Sigmoid colon (tissue), 4 donors: ENCODE measurements around the gene TMEM156.

Source experiments
- CTCF ChIP-seq, 4 experiments: fragments of 450-650 bp in 3 of 4; fragments of 200-600 bp in 1 of 4; IDR thresholded peaks; one replicate each; pipeline ENCODE4 v1.5.1; 2016 to 2019; ENCODE audit warnings: antibody characterized with exemption in 4 of 4, mild to moderate bottlenecking in 3 of 4, moderate library complexity in 2 of 4
- EP300 ChIP-seq, 4 donors: sonication (generic); formaldehyde crosslinking; IDR thresholded peaks; one replicate each; pipeline ENCODE4 v1.6.1; 2017; ENCODE audit warnings: antibody characterized with exemption in 4 of 4
- POLR2A ChIP-seq, 2 donors: fragments of 450-650 bp; IDR thresholded peaks; one replicate each; pipeline ENCODE4 v1.6.1; 2016; ENCODE audit warnings: antibody characterized with exemption in 2 of 2, mild to moderate bottlenecking in 2 of 2, moderate library complexity in 2 of 2
- POLR2AphosphoS5 ChIP-seq, 4 donors: sonication (generic); formaldehyde crosslinking; IDR thresholded peaks; one replicate each; pipeline ENCODE4 v1.6.1; 2017; ENCODE audit warnings: antibody characterized with exemption in 4 of 4

- TF ChIP-seq CTCF (IDR thresholded peaks at IDR 0.05) (no peak), POLR2A (IDR thresholded peaks at IDR 0.05) (no peak), EP300 (IDR thresholded peaks at IDR 0.05) (no peak), POLR2AphosphoS5 (IDR thresholded peaks at IDR 0.05) (no peak)
Observed at GRCh38 chr4:39030725-39031124, 1.5 kb downstream of the TMEM156 start.
